ENCODE measurements around the gene DEPDC7. TPM values are rescaled to one million over a fixed set of nuclear protein-coding genes. Genes with fewer than 3 reads are reported as not detected.

Gene DEPDC7
- total RNA-seq, 1 experiment from 2014 or later, result 1.2 TPM

DNA sequence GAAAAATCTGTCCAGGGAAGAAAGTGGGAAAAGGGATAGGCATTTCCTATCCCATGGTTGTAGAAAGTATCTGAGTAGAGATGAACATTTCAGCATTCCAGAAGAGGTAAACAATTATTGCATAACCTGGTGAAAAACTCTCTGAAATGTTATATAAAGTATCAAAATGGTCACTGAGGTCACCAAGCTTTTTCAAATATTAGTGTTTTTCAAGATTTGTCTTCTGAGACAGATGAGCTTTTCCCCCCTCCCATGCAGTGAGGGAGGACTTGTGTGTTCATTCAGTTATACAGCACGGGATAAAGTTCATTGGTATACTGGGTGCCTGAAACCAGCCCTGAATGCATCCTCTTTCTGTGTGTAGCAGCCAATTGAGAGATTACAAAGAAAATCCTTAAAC is 1.9 kb upstream of the DEPDC7 start:
- H3K27me3 ChIP-seq (ENCODE audit: insufficient read depth, low read depth), result peaks cover 4% of the 10 kb centered on the region; the same call in 1 of the 2 replicates
- no TSS peak for BruUV-seq (replicated peaks)
- intact Hi-C loops (cut with micrococcal nuclease; ENCODE audit: unreplicated experiment), result loop anchor here (2.0 kb wide), 1 partner anchor 25 kb away; the partner anchor contains the start of gene TCP11L1
- H3F3A ChIP-seq (ENCODE audit: insufficient read depth, low read depth), result peaks cover 11% of the 10 kb centered on the region; the same call in 1 of the 2 replicates
- H4K20me1 ChIP-seq (ENCODE audit: insufficient read depth), result no peaks in the 10 kb centered on the region
- POLR2A ChIA-PET (ENCODE audit: unreplicated experiment), result no interaction called here
- H3K9me2 ChIP-seq (ENCODE audit: insufficient read depth), result 0 out of 2 replicates have a peak, but pooled peaks cover 3% of the 10 kb centered on the region
- CTCF ChIA-PET, result no interaction called here
- no peaks in the 10 kb centered on the region for H3K36me3 ChIP-seq (ENCODE audit: low read depth)
- DNase-seq, result no peak
- no peak overlapping the region for H2AFZ ChIP-seq
- no peak for TF ChIP-seq EZH2 (IDR thresholded peaks at IDR 0.05; ENCODE audit: low read depth)
- TF ChIP-seq, protein P1, sequence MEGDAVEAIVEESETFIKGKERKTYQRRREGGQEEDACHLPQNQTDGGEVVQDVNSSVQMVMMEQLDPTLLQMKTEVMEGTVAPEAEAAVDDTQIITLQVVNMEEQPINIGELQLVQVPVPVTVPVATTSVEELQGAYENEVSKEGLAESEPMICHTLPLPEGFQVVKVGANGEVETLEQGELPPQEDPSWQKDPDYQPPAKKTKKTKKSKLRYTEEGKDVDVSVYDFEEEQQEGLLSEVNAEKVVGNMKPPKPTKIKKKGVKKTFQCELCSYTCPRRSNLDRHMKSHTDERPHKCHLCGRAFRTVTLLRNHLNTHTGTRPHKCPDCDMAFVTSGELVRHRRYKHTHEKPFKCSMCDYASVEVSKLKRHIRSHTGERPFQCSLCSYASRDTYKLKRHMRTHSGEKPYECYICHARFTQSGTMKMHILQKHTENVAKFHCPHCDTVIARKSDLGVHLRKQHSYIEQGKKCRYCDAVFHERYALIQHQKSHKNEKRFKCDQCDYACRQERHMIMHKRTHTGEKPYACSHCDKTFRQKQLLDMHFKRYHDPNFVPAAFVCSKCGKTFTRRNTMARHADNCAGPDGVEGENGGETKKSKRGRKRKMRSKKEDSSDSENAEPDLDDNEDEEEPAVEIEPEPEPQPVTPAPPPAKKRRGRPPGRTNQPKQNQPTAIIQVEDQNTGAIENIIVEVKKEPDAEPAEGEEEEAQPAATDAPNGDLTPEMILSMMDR (conservative IDR thresholded peaks at IDR 0.05), result no peak
- no peak overlapping the region for H3K27ac ChIP-seq
- no peak overlapping the region for H3K4me2 ChIP-seq
- H3K79me2 ChIP-seq (ENCODE audit: low read depth), result no peaks in the 10 kb centered on the region
- H3K9me3 ChIP-seq (ENCODE audit: insufficient read depth, low read depth), result no peaks in the 10 kb centered on the region
- H3K4me3 ChIP-seq, result no peak overlapping the region
- H3K4me1 ChIP-seq (replicated peaks; ENCODE audit: insufficient read depth), result peaks cover 11% of the 10 kb centered on the region

DNA sequence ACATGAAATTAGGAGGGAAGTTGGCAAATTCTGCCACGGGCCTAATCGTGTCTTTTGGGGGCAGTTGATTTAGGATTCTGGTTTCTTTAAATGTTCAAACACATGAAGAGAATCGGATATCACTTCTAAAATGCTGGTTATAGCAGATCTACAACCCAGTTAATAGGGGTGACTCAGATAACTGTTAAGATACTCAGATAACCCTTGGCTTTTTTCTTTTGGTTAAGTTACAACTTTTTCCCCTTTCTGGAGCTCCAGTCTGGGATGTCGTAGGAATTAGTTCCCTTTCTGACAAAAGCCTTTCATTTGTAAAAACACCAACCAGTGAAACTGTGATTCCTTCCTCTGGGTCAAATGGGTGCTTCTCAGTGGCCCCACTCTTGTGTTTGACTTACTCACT is 976 bp downstream of the DEPDC7 start:
- ChIA-PET POLR2A (ENCODE audit: unreplicated experiment) (interaction anchor here (0.6 kb wide), 1 partner anchor 23 kb away, joined by 3 read pairs; the partner anchor contains the start of gene TCP11L1), CTCF (no interaction called here)
- TF ChIP-seq EZH2 (IDR thresholded peaks at IDR 0.05; ENCODE audit: low read depth), result no peak
- TF ChIP-seq, protein P1 (conservative IDR thresholded peaks at IDR 0.05), result no peak
- no peak overlapping the region for H3K27ac ChIP-seq
- no peaks in the 10 kb centered on the region for H3K9me3 ChIP-seq (ENCODE audit: insufficient read depth, low read depth)
- no peaks in the 10 kb centered on the region for H4K20me1 ChIP-seq (ENCODE audit: insufficient read depth)
- intact Hi-C loops (cut with micrococcal nuclease; ENCODE audit: unreplicated experiment), result no loop called here
- no TSS peak for BruUV-seq (replicated peaks)
- no peak overlapping the region for H3K4me3 ChIP-seq
- H3K4me2 ChIP-seq, result peak overlapping the region; percentile 64
- H3K27me3 ChIP-seq (ENCODE audit: insufficient read depth, low read depth), result peaks cover 4% of the 10 kb centered on the region; the same call in 1 of the 2 replicates
- H3K4me1 ChIP-seq (replicated peaks; ENCODE audit: insufficient read depth), result peaks cover 6% of the 10 kb centered on the region
- 0 out of 2 replicates have a peak, but pooled peaks cover 3% of the 10 kb centered on the region for H3K9me2 ChIP-seq (ENCODE audit: insufficient read depth)
- H2AFZ ChIP-seq, result no peak overlapping the region
- H3K79me2 ChIP-seq (ENCODE audit: low read depth), result no peaks in the 10 kb centered on the region
- H3F3A ChIP-seq (ENCODE audit: insufficient read depth, low read depth), result peaks cover 11% of the 10 kb centered on the region; the same call in 1 of the 2 replicates
- no peaks in the 10 kb centered on the region for H3K36me3 ChIP-seq (ENCODE audit: low read depth)
- DNase-seq, result no peak

DNA sequence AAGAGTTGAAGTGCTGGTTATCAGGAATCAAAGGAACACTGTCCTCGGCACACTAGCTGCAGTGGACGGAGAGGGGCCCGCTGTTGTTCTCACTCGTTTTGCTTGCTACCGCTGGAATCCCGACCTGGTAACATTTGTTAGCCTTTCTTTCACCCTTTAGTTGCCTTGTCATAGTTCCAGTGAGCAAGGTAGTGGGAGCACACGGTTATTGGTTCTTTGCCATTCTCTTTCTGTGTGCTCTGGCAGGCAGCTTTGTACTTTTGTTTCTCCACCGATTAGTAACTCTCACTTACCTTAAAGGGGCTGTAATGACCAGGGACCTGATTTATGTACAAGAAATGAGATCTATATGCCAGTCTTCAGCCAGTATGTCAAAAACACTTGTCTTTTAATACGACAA is 1.8 kb downstream of the DEPDC7 start:
- Histone ChIP-seq H3K9me3 (ENCODE audit: insufficient read depth, low read depth) (no peaks in the 10 kb centered on the region), H3K36me3 (ENCODE audit: low read depth) (no peaks in the 10 kb centered on the region), H3K4me1 (replicated peaks; ENCODE audit: insufficient read depth) (0 out of 2 replicates have a peak, but pooled peaks cover 3% of the 10 kb centered on the region), H3K27ac (no peak overlapping the region), H3K4me2 (no peak overlapping the region), H3K9me2 (ENCODE audit: insufficient read depth) (no peaks in the 10 kb centered on the region), H4K20me1 (ENCODE audit: insufficient read depth) (no peaks in the 10 kb centered on the region), H3K27me3 (ENCODE audit: insufficient read depth, low read depth) (peaks cover 4% of the 10 kb centered on the region; the same call in 1 of the 2 replicates), H3K4me3 (no peak overlapping the region), H3F3A (ENCODE audit: insufficient read depth, low read depth) (0 out of 2 replicates have a peak, but pooled peaks cover 5% of the 10 kb centered on the region), H3K79me2 (ENCODE audit: low read depth) (no peaks in the 10 kb centered on the region), H2AFZ (no peak overlapping the region)
- no TSS peak for BruUV-seq (replicated peaks)
- POLR2A ChIA-PET (ENCODE audit: unreplicated experiment), result no interaction called here
- intact Hi-C loops (cut with micrococcal nuclease; ENCODE audit: unreplicated experiment), result no loop called here
- TF ChIP-seq, protein P1 (conservative IDR thresholded peaks at IDR 0.05), result no peak
- TF ChIP-seq EZH2 (IDR thresholded peaks at IDR 0.05; ENCODE audit: low read depth), result no peak
- CTCF ChIA-PET, result no interaction called here
- no peak for DNase-seq

Measured in PC-9 (cell line).